ENCODE results near the gene YIF1B. TPM values are rescaled to one million over a fixed set of nuclear protein-coding genes. Genes with fewer than 3 reads are reported as not detected.

The YIF1B gene
- total RNA-seq, 1 experiment from 2014 or later = 73.2 TPM

GRCh38 chr19:38303517-38304351 is 12.0 kb downstream of the YIF1B start, which contains the start of gene C19orf33:
TSS of gene C19orf33 (plus strand) at chr19:38304251. CDS start at chr19:38304262, 11 bp downstream.
- H3K79me1 ChIP-seq (ENCODE audit: insufficient read depth, low read depth, low read length, poor library complexity, severe bottlenecking) = no peaks in the 10 kb centered on the region
- H2AK5ac ChIP-seq (ENCODE audit: insufficient read length, low read length) = no peak within 1 kb of the TSS
- no peak within 1 kb of the TSS for H2BK12ac ChIP-seq (ENCODE audit: insufficient read length, low read depth, low read length)
- no peak within 1 kb of the TSS for H3T11ph ChIP-seq (ENCODE audit: low read length)
- DNase-seq = peak; percentile 85
- no peak within 1 kb of the TSS for H2BK20ac ChIP-seq (ENCODE audit: low read depth, low read length, poor library complexity, severe bottlenecking)
- H3K23ac ChIP-seq (ENCODE audit: insufficient read length, low read depth, low read length) = no peak within 1 kb of the TSS
- H3K27ac ChIP-seq (ENCODE audit: insufficient read length, low read depth, low read length) = no peak within 1 kb of the TSS
- Mint-ChIP-seq H3K27ac (peak within 1 kb of the TSS in 1 of 3 experiments; percentile 59; a peak in 4 of 7 replicates), H3K4me1 (peaks cover 14 to 16% of the 10 kb centered on the region in 2 experiments; a peak in 3 of 4 replicates), H3K9me3 (no peaks in the 10 kb centered on the region), H3K27me3 (ENCODE audit: low read depth) (no peaks in the 10 kb centered on the region), H3K4me3 (peak within 1 kb of the TSS; percentile 36 to 64; a peak in 4 of 5 replicates), H3K36me3 (ENCODE audit: insufficient read depth in 1 of 3, low read depth in 3 of 3) (peaks cover 3 to 17% (median 8%) of the 10 kb centered on the region in 3 experiments; a peak in 6 of 7 replicates)
- no peaks in the 10 kb centered on the region for H4K20me1 ChIP-seq (ENCODE audit: control insufficient read depth, insufficient read depth, insufficient read length)
- H3K14ac ChIP-seq (ENCODE audit: insufficient read depth, low read length) = peak within 1 kb of the TSS; percentile 1; the same call in 1 of the 2 replicates
- no peaks in the 10 kb centered on the region for H3K79me2 ChIP-seq (ENCODE audit: insufficient read depth, low read length)
- no peaks in the 10 kb centered on the region for H3K27me3 ChIP-seq (ENCODE audit: insufficient read depth, low read length)
- no peak within 1 kb of the TSS for H4K91ac ChIP-seq (ENCODE audit: insufficient read length, low read depth, low read length)
- no peak within 1 kb of the TSS for H2BK120ac ChIP-seq (ENCODE audit: low read depth, low read length, poor library complexity, severe bottlenecking)
- peak within 1 kb of the TSS; percentile 23 for H3K4me2 ChIP-seq (ENCODE audit: insufficient read depth, insufficient read length, low read length)
- no peak within 1 kb of the TSS for H3K4ac ChIP-seq (ENCODE audit: low read depth, low read length)
- TF ChIP-seq CTCF (conservative IDR thresholded peaks at IDR 0.05) = no peak
- H3K56ac ChIP-seq (ENCODE audit: insufficient read length, low read depth, low read length) = no peak within 1 kb of the TSS
- H3K18ac ChIP-seq (ENCODE audit: insufficient read length, low read depth, low read length) = no peak within 1 kb of the TSS
- H4K8ac ChIP-seq (replicated peaks; ENCODE audit: insufficient read length, low read depth, low read length) = no peak within 1 kb of the TSS
- H2AFZ ChIP-seq (ENCODE audit: low read length) = no peak within 1 kb of the TSS
- no peaks in the 10 kb centered on the region for H3K9me3 ChIP-seq (ENCODE audit: control insufficient read depth, low read depth, low read length)
- H3K23me2 ChIP-seq (ENCODE audit: insufficient read length, low read depth, low read length, poor library complexity, severe bottlenecking) = no peaks in the 10 kb centered on the region
- WGBS (ENCODE audit: extremely low coverage, insufficient read length, low lambda C conversion rate) = no CpG with 5 or more reads among the region's 28 CpGs
- no peaks in the 10 kb centered on the region for H3K4me1 ChIP-seq (ENCODE audit: insufficient read depth, low read length)
- H3K9ac ChIP-seq (ENCODE audit: extremely low read depth, insufficient read length, low read length) = no peak within 1 kb of the TSS
- H2BK5ac ChIP-seq (ENCODE audit: insufficient read length, low read length) = no peak within 1 kb of the TSS
- no peak within 1 kb of the TSS for H2BK15ac ChIP-seq (ENCODE audit: low read depth, low read length)
- H4K5ac ChIP-seq (ENCODE audit: insufficient read length, low read depth, low read length) = no peak within 1 kb of the TSS
